ENCODE data around the gene KRTAP5-6. TPM values are rescaled to one million over a fixed set of nuclear protein-coding genes. Genes with fewer than 3 reads are reported as not detected.

KRTAP5-6 gene
- total RNA-seq, 1 donor: not detected

- TF ChIP-seq CTCF (IDR thresholded peaks at IDR 0.05; ENCODE audit: insufficient read depth, low read length): no peak
- no peak for DNase-seq (ENCODE audit: low read depth)
Observed at GRCh38 chr11:1691026-1691877, 5.7 kb upstream of the KRTAP5-6 start.

GRCh38 chr11:1691878-1692707 lies 4.9 kb upstream of the KRTAP5-6 start:
- TF ChIP-seq CTCF (IDR thresholded peaks at IDR 0.05; ENCODE audit: insufficient read depth, low read length): no peak

More at GRCh38 chr11:1691026-1691877, 5.7 kb upstream of the KRTAP5-6 start:
- no peak overlapping the region for H3K4me3 ChIP-seq (ENCODE audit: low read depth, low read length)

GRCh38 chr11:1692708-1693326 lies 4.2 kb upstream of the KRTAP5-6 start:
- TF ChIP-seq CTCF (IDR thresholded peaks at IDR 0.05; ENCODE audit: insufficient read depth, low read length): no peak
- DNase-seq (ENCODE audit: low read depth): no peak
- H3K4me3 ChIP-seq (ENCODE audit: low read depth, low read length): no peak overlapping the region

More at GRCh38 chr11:1691878-1692707, 4.9 kb upstream of the KRTAP5-6 start:
- H3K4me3 ChIP-seq (ENCODE audit: low read depth, low read length): no peak overlapping the region
- no peak for DNase-seq (ENCODE audit: low read depth)

- peak overlapping the region; percentile 61 for H3K4me3 ChIP-seq (ENCODE audit: low read depth, low read length)
- peak; percentile 69 for DNase-seq (ENCODE audit: low read depth)
Observed at GRCh38 chr11:1693327-1694063, 3.5 kb upstream of the KRTAP5-6 start.

GRCh38 chr11:1694064-1694845 lies 2.7 kb upstream of the KRTAP5-6 start:
- peak overlapping the region; percentile 61 for H3K4me3 ChIP-seq (ENCODE audit: low read depth, low read length)
- TF ChIP-seq CTCF (IDR thresholded peaks at IDR 0.05; ENCODE audit: insufficient read depth, low read length): peak; percentile 91
- DNase-seq (ENCODE audit: low read depth): peak; percentile 75

More at GRCh38 chr11:1693327-1694063, 3.5 kb upstream of the KRTAP5-6 start:
- TF ChIP-seq CTCF (IDR thresholded peaks at IDR 0.05; ENCODE audit: insufficient read depth, low read length): peak; percentile 93

All from fibroblast of the aortic adventitia (primary cell).